T47D (cell line): ENCODE results near the gene ABT1.
A peak's percentile ranks its signal among the peaks of the same experiment; 100 is the strongest.
"Not testable (repeated sequence)": the region's sequence is repeated elsewhere in the genome, so short reads cannot be mapped to it uniquely, and the experiment has no call there.

Source experiments
- DNase-seq, 2 experiments: peaks; one replicate each; pipeline versions ENCODE4 v3.0.0 to v3.0.0-alpha.2; 2011 to 2012; ENCODE audit warnings: low read depth in 1 of 2, low spot score in 1 of 2
- JUND ChIP-seq: IDR thresholded peaks from 2 replicates; pipeline ENCODE4 v1.6.1; 2012; ENCODE audit warnings: low read depth
- in situ Hi-C: cut with HindIII; loops from 2 replicates; pipeline ENCODE4 v1.10.0; 2016; ENCODE audit warnings: low sequenced_read_pairs, low pct_unique_long_range_greater_than_20kb

ABT1 gene

DNA sequence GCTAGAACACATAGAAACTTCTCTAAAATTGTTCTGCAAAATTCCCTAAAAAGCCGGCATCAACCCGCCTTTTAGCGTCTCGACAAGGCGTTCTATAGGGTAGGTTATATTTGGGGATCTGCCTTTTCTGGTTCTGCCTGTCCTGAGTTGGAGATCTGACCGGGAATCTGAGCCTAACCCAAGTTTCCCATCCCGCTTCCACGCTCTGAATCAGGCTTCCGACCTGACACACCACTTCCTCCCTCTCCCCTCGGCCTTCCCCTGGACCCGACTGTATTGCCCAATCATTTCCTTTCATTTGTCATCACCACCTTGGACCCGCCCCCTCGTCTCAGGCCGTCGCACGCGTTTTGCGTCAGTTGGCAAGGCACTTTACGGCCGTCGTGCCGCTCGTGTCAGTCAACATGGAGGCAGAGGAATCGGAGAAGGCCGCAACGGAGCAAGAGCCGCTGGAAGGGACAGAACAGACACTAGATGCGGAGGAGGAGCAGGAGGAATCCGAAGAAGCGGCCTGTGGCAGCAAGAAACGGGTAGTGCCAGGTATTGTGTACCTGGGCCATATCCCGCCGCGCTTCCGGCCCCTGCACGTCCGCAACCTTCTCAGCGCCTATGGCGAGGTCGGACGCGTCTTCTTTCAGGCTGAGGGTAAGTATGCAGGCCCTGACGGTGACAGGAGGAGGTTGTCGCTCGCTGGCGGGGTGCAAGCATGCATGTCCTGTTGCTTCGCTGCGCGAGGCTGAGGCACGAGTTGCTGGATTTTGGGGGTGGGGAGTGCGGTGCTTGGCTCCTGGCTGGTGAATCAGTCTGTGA lies at the start of gene ABT1:
TSS of gene ABT1 (plus strand) at position 375 of the 810 bp plus-strand sequence. CDS start at position 405, 30 bp downstream.
- no peak for TF ChIP-seq JUND
- peak; percentile 93 to 99 for DNase-seq
- in situ Hi-C loops = no loop called here

DNA sequence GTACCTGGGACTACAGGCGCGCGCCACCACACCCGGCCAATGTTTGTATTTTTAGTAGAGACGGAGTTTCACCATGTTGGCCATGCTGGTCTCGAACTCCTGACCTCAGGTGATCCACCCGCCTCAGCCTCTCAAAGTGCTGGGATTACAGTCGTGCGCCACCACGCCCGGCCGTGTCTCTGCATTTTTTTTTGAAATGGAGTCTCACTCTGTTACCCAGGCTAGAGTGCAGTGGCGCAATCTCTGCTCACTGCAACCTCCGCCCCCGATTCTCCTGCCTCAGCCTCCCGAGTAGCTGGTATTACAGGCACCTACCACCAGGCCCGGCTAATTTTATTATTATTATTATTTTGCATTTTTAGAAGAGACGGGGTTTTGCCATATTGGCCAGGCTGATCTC lies 49.4 kb upstream of the ABT1 start:
- DNase-seq, in situ Hi-C loops: not testable (repeated sequence)

GRCh38 chr6:26550250-26550993 lies 46.3 kb upstream of the ABT1 start:
- no peak for TF ChIP-seq JUND
- no peak for DNase-seq
- in situ Hi-C loops = no loop called here

DNA sequence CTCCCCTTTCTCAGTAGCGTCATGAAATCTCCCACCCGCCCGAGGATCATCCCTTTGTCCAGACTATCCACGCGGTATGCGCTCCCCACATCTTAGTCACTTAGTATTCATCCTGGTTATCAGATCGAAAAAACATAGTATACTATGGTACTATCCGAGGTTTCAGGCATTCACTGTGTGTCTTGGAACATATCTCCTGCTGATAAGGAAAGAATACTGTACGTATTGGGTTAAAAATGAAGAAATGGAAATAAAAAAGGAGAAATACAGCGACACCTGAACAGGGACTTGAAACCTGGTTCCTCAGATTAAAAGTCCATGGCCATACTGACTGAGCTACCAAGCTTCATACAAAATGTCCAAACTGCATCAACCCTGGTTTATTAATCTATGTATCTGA lies 44.5 kb upstream of the ABT1 start:
- in situ Hi-C loops = no loop called here
- no peak for DNase-seq
- TF ChIP-seq JUND = no peak

DNA sequence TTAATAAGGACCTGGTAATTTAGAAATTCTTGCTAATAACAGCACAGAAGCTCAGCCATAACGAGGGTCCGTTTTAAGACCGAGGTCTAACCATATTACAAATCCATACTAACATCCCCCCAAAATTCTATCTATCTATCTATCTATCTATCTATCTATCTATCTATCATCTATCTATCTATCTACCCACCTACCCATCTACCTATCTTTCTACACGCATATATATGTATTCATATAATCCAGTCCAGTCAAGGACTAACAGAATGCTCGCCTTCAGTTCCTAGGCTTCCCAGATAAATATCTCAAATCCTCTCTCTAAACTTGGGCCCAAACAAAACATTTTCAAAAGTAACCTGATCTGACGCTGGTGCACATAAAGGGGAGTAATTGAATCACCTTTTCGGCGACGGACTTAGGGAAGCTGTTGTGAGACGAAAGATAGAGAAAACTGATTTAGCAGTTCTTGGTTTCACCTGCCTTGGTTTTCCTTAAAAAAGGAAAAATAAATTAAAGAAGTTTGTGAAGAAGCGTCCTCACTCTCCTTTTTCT lies 44.0 kb upstream of the ABT1 start:
- no peak for DNase-seq
- no peak for TF ChIP-seq JUND
- in situ Hi-C loops = no loop called here

DNA sequence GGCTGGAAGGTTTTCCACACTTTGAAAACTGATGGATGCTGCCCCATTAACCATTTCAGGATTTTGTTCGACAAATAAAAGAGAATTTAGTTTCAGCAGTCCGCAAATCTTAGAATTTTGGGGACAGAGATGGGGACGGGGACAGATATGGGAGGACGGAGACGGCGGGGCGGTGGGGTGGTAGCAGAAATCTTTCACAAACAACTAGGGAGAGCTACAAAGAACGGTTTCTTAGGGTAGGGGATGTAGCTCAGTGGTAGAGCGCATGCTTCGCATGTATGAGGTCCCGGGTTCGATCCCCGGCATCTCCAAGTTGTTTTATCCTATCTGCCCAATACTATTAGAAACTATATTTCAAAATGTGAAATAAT lies 43.5 kb upstream of the ABT1 start:
- TF ChIP-seq JUND = no peak
- peak in 1 of 2 experiments; percentile 78 for DNase-seq
- in situ Hi-C loops = no loop called here

DNA sequence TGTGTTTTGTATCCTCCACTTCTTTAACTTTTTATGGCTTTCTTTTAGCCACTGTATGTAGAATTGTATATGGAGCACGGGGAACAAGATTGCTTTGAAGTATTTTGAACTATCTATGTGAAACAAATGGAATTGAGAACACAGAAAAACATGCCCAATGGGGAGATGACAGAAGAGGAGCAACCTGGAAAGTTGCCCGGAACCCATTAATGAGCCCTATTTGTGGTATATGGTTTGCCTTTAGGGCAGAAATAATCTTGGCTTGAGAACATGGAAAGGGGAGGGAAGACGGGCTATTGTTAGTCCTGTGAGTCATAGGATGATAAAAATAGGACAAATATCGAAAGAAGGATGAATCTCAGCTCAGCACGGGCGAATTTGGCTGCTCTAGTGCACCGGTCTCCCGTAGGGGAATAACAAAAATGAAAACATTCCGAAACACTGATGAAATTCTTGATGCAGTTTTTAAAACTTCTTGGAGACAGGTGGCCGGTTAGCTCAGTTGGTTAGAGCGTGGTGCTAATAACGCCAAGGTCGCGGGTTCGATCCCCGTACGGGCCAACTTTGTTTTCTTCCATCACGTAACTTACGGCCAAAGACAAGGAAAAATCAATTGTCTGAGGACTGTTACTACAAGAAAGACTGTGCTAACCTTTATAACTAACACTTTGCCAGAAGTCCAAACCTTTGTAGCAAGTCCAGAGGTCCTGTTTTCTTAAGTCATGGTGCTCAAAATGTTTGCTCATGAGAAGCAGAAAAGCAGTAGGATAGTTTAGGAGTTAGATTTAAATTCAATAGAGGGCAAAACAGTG lies 42.9 kb upstream of the ABT1 start:
- in situ Hi-C loops = no loop called here
- TF ChIP-seq JUND = no peak
- DNase-seq = peak in 1 of 2 experiments; percentile 87

DNA sequence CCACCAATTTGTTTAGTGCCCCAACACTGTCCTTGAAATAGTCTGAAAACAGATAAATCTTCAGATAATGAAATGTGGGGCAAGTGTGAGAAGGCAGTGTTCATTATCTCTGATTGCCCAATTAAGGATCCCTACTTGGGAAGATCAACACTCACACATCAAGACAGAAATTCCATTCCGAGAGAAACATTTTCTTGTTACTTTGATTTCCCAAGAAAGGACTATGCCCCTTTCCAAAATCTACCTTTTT lies 42.4 kb upstream of the ABT1 start:
- in situ Hi-C loops = no loop called here
- no peak for TF ChIP-seq JUND
- no peak for DNase-seq

- DNase-seq = peak in 1 of 2 experiments; percentile 48
- in situ Hi-C loops = no loop called here
- TF ChIP-seq JUND = no peak
Measured at GRCh38 chr6:26554697-26555504, 41.9 kb upstream of the ABT1 start.

GRCh38 chr6:26555505-26556262 lies 41.1 kb upstream of the ABT1 start:
- TF ChIP-seq JUND = no peak
- DNase-seq = no peak
- in situ Hi-C loops = no loop called here

DNA sequence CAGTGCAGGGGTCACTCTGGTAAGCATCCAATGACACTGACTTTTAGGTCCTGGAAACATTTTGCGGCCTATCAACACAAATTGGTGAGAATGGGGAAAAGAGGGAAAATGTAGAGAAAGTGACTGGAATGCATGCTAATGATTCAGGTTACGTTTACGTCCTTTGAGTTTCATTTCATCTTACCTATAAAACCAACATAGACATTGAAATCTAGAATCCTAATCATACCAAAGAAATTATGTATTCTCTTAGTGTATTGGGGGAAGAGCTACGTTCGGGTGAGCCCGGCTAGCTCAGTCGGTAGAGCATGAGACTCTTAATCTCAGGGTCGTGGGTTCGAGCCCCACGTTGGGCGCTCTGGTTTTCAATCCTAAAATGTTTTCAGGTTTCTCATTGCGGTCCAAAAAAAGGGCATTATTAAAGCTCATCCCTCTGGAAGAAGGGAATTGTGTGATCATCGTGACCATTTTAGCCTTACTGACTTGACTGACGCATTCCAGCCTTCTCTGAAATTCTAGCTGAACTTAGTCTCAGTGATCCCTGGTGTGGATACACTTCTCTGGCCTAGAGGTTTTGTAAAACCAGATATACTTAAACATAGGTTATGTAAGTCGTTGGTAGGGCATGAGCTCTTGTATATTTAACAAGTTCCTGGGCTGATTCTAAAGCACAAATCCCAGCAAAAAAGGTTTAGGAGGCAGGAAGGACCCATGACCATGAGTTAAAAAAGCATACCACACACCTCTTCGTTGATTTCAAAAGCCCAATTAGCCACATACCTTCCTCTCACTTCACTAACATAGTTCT lies 40.3 kb upstream of the ABT1 start:
- in situ Hi-C loops = no loop called here
- TF ChIP-seq JUND = no peak
- peak in 1 of 2 experiments; percentile 81 for DNase-seq
